DOHH2 (cell line): ENCODE measurements around the gene GIMAP8.

Source experiments
- H3F3A ChIP-seq: fragments of 200-600 bp; sonication (generic), shearing (Covaris generic); 2 replicates; pipeline ENCODE4 v1.6.0; 2016; ENCODE audit warnings: antibody characterized with exemption, mild to moderate bottlenecking; ENCODE audit not compliant: control insufficient read depth, insufficient read depth
- H3K27ac ChIP-seq: fragments of 200-600 bp; sonication (generic); 2 replicates; pipeline ENCODE4 v1.5.1; 2014; ENCODE audit warnings: low read depth, mild to moderate bottlenecking, low read length, moderate library complexity
- H3K27me3 ChIP-seq: fragments of 200-600 bp; sonication (generic); 2 replicates; pipeline ENCODE4 v1.6.1; 2014; ENCODE audit warnings: mild to moderate bottlenecking, low read length, mixed read lengths; ENCODE audit not compliant: control insufficient read depth
- H3K36me3 ChIP-seq: fragments of 200-600 bp; sonication (generic); 2 replicates; pipeline ENCODE4 v1.6.1; 2014; ENCODE audit warnings: mild to moderate bottlenecking, low read length, moderate library complexity, mixed read lengths; ENCODE audit not compliant: control insufficient read depth
- H3K4me1 ChIP-seq: fragments of 200-600 bp; sonication (generic); 2 replicates; pipeline ENCODE4 v1.6.1; 2014; ENCODE audit warnings: mild to moderate bottlenecking, low read length, mixed read lengths; ENCODE audit not compliant: control insufficient read depth
- H3K4me2 ChIP-seq: fragments of 200-600 bp; sonication (generic); 2 replicates; pipeline ENCODE4 v1.6.0; 2014; ENCODE audit warnings: mild to moderate bottlenecking, low read length, moderate library complexity
- H3K4me3 ChIP-seq: fragments of 200-600 bp; sonication (generic); 2 replicates; pipeline ENCODE4 v1.5.1; 2014; ENCODE audit warnings: mild to moderate bottlenecking, low read length, mixed read lengths
- H3K79me2 ChIP-seq: fragments of 200-600 bp; sonication (generic); 2 replicates; pipeline ENCODE4 v1.6.1; 2014; ENCODE audit warnings: mild to moderate bottlenecking, low read length, mixed read lengths; ENCODE audit not compliant: control insufficient read depth
- H3K9me2 ChIP-seq: fragments of 200-600 bp; sonication (generic); replicated peaks from 2 replicates; pipeline ENCODE4 v1.6.1; 2014; ENCODE audit warnings: mild to moderate bottlenecking, low read length, mixed read lengths; ENCODE audit not compliant: control insufficient read depth
- H3K9me3 ChIP-seq: fragments of 200-600 bp; sonication (generic); 2 replicates; pipeline ENCODE4 v1.6.1; 2014; ENCODE audit warnings: antibody characterized with exemption, low read length, mixed read lengths; ENCODE audit not compliant: control insufficient read depth, insufficient read depth
- H4K20me1 ChIP-seq: fragments of 200-600 bp; sonication (generic); 2 replicates; pipeline ENCODE4 v1.6.0; 2014; ENCODE audit warnings: low read depth, mild to moderate bottlenecking, antibody characterized with exemption, low read length, moderate library complexity; ENCODE audit not compliant: control insufficient read depth, insufficient read depth
- EZH2phosphoT487 ChIP-seq: fragments of 200-600 bp; sonication (generic); IDR thresholded peaks from 2 replicates; pipeline ENCODE4 v1.6.1; 2017; ENCODE audit warnings: borderline replicate concordance, mild to moderate bottlenecking, antibody characterized with exemption, low read length, moderate library complexity, mixed read lengths
- TF ChIP-seq, protein P1 (sequence below): fragments of 200-600 bp; sonication (generic); IDR thresholded peaks from one replicate; pipeline ENCODE4 v1.5.1; 2014; ENCODE audit warnings: antibody characterized with exemption, mild to moderate bottlenecking, low read depth, low read length; ENCODE audit not compliant: poor library complexity, severe bottlenecking

GIMAP8 gene

DNA sequence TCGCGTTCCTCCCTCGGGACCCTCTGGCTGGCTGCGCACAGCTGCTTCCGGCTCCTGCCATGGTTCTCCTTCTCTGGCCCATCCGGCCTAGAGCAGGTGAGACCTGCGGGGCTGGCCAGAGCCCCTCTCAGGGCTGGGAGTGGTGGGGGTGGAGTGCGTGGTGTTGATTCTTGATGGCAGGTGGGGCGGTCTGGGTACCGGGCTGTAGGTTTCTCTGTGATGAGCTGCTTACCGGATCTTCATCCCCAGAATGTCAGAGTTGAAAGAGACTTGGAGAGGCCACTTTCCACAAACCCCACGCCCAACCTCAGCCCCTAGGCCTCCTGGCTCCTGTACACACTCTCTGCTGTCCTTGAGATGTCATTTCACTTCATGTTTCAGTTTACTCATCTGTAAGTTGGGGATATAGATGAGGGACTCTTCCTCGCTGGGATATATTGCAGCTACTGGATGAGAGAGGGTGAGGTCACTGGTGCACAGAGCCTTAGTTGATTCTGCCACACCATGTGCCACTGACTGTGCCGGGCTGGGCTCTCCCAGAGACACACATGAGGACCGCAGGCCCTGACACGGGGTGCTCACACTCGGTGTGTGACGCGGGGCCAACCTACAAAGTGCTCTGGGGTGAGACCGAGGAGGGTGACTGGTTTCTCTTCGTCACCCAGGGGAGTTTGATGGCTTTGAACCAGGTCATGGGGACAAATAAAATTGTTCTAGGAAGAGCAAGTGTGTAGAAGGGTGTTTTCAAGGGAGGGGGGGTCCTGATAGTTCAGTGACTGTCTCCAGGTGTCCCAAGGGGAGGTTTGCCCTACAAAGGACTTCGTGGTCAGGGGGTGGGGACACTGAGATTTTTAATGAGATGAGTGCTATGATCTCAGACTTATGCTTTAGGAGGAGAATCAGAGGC is 41.8 kb upstream of the GIMAP8 start:
- Histone ChIP-seq H4K20me1 (no peaks in the 10 kb centered on the region), H3K9me3 (no peaks in the 10 kb centered on the region), H3K4me3 (no peak overlapping the region), H3F3A (peaks cover 9% of the 10 kb centered on the region), H3K79me2 (no peaks in the 10 kb centered on the region), H3K36me3 (no peaks in the 10 kb centered on the region), H3K27ac (no peak overlapping the region), H3K4me2 (no peak overlapping the region), H3K4me1 (peaks cover 31% of the 10 kb centered on the region), H3K27me3 (no peaks in the 10 kb centered on the region), H3K9me2 (no peaks in the 10 kb centered on the region)
- no peak for TF ChIP-seq EZH2phosphoT487
- TF ChIP-seq, protein P1, sequence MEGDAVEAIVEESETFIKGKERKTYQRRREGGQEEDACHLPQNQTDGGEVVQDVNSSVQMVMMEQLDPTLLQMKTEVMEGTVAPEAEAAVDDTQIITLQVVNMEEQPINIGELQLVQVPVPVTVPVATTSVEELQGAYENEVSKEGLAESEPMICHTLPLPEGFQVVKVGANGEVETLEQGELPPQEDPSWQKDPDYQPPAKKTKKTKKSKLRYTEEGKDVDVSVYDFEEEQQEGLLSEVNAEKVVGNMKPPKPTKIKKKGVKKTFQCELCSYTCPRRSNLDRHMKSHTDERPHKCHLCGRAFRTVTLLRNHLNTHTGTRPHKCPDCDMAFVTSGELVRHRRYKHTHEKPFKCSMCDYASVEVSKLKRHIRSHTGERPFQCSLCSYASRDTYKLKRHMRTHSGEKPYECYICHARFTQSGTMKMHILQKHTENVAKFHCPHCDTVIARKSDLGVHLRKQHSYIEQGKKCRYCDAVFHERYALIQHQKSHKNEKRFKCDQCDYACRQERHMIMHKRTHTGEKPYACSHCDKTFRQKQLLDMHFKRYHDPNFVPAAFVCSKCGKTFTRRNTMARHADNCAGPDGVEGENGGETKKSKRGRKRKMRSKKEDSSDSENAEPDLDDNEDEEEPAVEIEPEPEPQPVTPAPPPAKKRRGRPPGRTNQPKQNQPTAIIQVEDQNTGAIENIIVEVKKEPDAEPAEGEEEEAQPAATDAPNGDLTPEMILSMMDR, result no peak

DNA sequence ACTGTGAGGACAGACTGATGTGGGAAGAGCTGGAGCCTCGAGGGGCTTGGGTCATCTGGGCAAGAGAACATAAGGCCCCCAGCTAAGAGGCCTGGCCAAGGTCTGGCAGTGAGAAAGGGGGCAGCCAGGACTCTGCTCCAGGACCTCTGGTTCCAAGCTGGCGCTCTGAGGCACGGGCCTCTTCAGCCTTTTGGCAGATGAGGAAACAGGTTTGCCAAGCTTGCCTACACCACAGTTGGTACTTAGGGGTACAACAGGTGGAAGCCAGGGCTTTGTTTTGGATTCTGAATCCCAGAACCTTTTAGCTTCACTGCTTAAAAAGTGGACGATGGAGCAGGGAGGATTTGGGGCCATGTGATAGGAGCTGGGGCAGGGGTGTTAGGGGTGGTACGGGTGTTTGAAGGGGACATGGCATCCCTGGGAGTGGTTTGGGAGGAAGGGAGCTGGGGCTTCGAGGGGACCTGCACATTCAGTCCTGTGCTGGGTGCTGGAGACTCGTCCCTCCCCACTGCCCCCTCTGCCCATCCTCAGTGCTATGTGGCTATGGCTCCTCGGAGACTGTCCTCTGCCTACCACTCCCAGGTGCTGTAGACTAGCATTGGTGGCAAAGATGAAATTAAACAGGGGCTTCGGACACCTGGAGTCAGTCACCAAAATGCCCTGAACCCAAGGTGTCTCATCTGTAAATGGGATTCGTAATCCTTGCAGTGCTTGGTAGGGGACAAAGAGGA is 41.0 kb upstream of the GIMAP8 start:
- peaks cover 23% of the 10 kb centered on the region for H3K4me1 ChIP-seq
- H3K4me2 ChIP-seq, result no peak overlapping the region
- H3K36me3 ChIP-seq, result no peaks in the 10 kb centered on the region
- H3F3A ChIP-seq, result peaks cover 9% of the 10 kb centered on the region
- H3K79me2 ChIP-seq, result no peaks in the 10 kb centered on the region
- H3K4me3 ChIP-seq, result no peak overlapping the region
- no peaks in the 10 kb centered on the region for H4K20me1 ChIP-seq
- no peak for TF ChIP-seq EZH2phosphoT487
- TF ChIP-seq, protein P1, result no peak
- H3K9me3 ChIP-seq, result no peaks in the 10 kb centered on the region
- no peak overlapping the region for H3K27ac ChIP-seq
- H3K9me2 ChIP-seq, result no peaks in the 10 kb centered on the region
- no peaks in the 10 kb centered on the region for H3K27me3 ChIP-seq

DNA sequence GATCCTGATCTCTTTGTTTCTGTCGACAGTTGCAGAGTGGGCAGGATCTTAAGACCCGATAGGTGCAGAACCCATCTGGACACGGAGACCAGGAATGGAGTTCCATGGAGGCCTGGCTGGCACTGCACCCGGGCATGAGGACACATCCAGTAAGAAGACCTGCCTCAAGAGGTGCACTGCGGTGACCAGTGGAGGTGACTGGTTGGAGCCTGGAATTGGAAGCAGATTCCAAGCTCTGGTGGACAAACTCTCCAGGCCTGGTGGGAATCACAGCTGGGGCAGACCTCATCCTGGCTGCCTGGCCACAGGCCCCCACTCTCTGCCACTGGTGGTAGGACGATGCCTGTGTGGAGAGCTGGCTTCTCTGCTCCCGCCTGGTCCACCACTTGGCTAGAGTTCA is 40.3 kb upstream of the GIMAP8 start:
- Histone ChIP-seq H3K79me2 (no peaks in the 10 kb centered on the region), H3K9me2 (no peaks in the 10 kb centered on the region), H3K9me3 (no peaks in the 10 kb centered on the region), H3K27me3 (no peaks in the 10 kb centered on the region), H3K27ac (no peak overlapping the region), H3K36me3 (no peaks in the 10 kb centered on the region), H3K4me3 (no peak overlapping the region), H3K4me1 (peaks cover 19% of the 10 kb centered on the region), H3K4me2 (no peak overlapping the region), H3F3A (peaks cover 9% of the 10 kb centered on the region), H4K20me1 (no peaks in the 10 kb centered on the region)
- TF ChIP-seq, protein P1, result no peak
- TF ChIP-seq EZH2phosphoT487, result no peak
